T follicular helper cell (primary cell): ENCODE results near the gene PRDM16.

Experiments
- DNase-seq: peaks from one replicate; pipeline ENCODE4 v3.0.0-alpha.2; 2020; ENCODE audit warnings: low read depth

PRDM16 gene

DNA sequence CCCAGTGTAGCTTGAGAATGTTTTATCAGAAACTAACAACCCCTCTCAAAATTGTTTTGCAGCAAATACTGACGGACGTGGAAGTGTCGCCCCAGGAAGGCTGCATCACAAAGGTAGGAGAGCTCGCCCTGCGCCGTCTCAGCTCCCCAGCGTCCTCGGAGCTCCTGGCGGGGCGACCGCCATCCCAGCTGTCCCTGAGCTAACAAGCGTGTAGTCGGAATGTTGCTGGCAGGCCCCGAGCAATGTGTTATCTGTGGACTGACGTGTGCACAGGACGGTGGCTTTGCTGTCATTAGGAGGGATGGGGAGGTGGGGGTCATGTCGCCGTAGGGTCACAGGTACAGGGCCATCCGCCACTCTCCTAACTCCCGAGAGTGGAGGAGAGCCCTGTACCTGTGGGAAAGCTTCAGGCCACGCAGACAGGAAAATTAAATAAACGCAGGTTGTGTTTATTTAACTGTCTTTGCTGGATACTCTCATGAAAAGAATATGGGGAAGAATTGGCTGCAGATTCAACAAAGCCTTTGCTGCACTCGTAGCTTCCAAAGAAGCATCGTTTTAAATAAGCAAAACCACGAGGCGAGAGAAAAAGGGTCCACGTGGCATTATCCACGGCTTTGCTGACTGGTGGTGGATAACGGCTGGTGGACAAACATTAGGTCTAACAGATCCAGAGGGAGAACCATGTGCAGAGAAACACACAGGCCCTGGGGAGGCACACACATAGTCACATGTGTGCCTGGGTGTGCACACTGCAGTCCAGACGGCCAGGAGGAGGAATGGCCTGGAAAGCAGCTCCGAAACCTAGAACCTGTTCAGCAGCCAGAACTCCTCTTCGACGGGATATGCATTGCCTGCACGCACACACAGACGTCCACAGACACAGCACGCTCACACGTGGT is 175.3 kb downstream of the PRDM16 start:
- DNase-seq = no peak

DNA sequence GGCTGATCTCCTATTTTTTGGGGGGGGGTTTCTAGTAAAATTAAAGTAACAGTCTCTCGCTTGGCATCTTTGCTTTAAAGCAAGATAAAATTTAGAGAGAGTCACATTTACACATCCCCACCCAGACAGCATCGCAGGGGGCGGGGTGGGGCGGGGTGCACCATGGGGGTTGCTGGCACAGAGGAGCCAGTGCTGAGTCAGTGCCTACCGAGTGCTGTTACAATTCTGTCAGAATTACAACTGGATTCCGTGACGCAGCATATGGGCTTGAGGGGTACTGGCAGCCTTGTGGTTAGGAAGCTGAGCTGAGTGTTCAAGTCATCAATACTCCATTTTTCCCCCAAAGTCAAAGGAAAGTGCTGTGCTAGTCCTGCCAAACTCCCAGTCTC is 175.9 kb downstream of the PRDM16 start:
- DNase-seq = no peak

DNA sequence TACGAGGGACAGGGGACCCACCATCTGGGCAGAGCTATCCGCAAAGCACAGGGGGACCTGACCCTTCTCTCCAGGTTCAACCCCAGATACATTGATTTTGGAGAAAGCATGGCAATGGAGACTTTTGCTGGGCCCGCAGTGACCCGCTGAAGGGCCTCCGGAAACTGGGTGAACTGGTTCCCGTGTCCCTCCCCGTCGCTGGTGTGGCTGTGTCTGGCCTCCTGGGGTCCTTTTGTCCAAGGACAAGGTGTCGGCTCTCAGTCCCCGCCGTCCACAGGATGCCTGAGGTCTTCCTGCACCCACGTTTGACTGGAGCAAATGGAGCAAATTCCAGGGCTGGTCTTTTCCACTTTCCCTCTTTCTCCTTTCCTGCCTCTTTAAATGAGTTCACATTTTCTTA is 176.3 kb downstream of the PRDM16 start:
- no peak for DNase-seq

DNA sequence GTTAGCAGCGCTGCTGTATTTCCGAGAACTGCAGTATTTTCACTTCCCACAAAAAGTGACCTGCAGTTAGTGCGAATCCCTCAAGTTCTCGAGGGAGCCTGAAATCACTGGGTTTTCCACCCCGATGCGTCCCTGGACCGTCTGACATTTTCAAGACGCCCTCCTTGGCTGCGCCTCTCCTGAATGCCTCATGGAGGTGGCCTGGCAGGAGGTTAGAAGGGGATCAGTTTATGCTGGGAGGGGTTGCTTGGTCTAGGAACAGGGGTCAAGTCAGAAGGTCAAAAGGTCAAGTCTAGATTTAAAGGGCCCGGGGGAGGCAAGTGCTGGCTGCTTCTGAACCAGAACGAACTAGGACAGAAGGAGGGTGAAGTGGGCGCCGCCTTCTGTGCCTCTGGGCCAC is 176.8 kb downstream of the PRDM16 start:
- no peak for DNase-seq

DNA sequence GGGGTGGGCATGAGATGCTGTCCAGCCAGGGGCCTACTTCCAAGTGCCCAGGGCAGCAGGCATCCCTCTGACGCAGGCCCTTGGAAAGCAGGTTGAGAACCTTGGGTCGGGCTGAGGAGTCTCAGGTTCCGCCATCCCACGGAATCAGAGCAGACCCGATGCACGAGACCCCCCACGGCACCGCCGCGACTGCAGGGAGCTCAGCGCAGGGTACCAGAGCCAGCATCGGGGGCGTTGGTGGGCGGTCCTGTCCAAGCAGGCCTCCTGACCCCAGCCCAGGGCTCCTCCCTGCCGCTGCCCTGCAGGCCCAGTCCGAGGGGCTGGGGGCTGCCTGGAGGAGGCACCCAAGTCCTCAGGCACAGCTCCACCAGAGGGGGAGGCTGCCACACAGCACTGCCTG is 177.2 kb downstream of the PRDM16 start:
- no peak for DNase-seq

DNA sequence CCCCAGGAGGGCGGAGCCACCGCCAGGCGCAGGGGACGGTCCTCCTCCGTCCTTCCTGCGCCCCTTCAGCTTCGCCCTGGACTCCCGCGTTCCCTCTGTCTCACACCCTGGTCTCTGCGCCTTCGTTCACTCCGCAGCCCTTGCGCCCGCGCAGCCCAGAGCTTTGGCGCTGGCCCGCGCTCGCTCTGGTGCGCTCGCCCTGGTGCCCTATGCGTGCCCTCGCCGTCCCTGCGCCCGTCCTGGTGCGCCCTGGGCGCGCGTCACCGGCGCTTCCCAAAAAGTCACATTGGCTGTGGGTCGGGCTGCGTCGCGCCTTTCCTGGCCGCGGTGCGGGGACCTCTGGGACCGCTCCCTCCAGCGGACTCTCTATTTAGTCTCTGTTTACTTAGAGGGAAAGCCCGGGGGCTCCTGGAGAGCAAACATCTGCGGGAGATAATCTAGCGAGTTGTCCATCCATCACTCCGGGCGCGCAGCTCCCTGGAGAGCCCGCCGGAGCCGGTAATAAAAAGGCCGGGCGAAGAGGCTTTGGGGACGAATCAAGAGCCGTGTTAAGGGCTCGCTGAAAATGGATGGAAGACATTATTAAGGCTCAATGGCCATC is 178.6 kb downstream of the PRDM16 start:
- no peak for DNase-seq

DNA sequence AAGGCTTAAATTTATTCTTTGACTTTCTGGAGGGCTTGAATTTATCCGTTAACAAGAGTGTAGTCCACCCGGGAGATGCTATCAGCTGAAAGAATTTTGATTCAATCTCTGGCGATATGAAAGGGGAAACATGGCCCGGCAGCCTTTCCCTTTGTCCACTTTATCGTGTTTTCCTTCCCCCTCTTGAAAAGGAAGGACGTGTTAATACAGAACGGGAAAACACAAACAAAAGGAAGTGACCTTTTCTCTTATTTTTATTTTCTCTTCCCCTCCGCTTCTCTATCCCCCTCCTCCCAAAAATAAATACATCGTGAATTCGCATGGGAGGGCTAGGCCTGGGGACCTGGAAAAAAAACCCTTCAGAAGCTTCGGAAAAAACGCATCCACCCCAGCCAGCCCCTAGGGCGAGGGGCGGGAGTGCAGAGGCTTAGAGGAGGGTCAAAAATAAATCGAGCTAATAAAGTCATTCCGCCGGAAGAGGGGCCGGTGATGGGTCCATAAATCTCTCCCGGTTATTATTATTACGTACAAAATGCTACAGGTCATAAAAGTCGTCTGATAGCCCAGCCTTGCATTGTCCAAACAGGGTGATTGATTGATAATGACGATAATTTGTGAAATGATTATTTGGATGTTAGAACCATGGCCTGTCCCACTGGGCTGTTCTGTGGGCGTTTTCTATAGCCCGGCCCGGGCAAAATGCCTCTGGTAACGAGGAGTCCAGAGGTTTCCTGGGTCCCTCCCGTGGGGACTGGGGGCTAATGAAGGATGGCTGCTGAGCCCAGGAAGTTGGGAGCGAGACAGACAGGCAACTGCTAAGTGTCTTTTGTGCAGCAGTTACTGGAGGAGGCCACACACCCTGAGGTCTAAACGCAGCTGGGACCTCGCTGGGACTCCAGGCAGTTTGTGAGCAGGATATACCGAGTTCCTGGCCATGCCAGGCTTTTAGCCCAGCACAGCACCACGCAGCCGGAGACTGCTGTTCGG is 179.4 kb downstream of the PRDM16 start:
- DNase-seq = no peak

DNA sequence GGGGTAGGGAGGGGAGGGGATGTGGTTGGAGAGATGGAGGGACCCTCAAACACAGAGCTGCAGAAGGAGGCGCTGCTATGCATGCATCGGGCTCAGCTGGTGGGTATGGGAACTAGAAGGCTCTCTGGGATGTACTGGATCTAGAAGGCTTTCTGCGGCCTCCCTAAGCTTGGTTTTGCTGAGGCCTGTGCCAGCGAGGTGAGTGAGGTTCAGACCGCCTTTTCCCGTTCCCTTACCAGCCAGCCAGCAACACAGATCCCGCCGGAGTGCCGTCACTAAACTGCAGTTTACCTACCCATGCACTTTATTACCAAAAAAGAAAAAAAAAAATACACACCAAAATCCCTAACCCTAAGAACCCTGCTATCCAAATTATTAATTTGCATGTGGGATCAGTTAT is 180.2 kb downstream of the PRDM16 start:
- no peak for DNase-seq

DNA sequence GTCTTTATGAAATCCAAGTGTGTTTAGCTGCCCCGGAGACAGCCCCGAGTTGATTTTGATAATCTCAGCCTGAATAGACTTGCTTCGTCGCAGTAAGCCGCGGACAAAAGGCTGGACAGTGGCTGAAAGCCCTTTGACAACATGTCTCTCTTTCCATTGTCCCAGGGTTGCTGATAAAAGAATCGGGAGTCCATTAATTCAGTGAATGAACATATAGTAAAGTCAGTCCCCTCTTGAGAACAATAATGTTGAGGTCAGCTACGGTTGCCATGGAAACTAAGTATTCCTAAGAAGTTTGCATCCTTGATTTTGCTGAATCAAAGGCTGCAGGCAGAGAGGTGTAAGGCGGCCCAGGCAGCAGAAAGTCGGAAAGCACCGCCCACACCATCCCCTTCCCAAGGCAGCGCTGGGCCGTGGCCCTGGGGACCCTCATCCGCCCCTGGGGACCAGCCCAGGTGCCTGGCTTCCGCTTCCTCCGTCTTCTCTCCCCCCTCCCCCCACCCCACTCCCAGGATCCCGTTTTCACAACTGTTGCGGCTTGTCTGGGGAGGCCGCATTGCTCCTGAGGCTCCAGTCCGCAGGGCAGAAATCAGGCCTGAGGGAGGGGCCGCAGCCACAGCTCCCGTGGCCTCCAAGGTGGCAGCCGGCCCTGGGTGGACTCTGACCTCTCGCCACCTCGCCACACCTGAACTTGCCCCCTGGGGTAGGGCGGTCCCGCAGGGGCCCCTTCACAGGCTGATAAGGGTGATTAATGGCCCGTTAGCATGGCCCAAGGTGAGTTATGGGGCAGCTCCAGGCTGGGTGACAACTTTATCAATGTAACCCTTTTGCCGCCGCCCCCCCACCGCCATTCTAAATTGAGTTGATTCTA is 180.9 kb downstream of the PRDM16 start:
- DNase-seq = no peak

DNA sequence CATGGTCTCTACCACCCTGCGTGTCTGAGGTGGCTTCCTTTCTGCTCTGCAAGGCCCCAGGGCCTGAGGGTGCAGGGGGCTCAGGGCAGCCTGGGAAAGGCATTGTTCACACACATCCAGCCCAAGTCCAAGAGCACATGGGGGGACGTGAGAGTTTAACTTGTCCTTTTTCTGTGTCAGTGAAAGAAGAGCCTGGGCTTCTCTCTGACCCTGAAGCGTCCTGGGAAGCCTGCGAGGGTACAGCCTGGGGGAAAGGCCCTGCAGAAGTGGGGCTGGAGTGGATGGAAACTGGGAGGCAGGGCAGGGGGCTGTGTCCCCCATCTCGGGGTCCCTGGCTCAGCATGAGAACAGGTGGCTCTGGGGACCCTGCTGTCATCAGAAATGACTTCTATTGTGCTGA is 181.6 kb downstream of the PRDM16 start:
- DNase-seq = no peak

DNA sequence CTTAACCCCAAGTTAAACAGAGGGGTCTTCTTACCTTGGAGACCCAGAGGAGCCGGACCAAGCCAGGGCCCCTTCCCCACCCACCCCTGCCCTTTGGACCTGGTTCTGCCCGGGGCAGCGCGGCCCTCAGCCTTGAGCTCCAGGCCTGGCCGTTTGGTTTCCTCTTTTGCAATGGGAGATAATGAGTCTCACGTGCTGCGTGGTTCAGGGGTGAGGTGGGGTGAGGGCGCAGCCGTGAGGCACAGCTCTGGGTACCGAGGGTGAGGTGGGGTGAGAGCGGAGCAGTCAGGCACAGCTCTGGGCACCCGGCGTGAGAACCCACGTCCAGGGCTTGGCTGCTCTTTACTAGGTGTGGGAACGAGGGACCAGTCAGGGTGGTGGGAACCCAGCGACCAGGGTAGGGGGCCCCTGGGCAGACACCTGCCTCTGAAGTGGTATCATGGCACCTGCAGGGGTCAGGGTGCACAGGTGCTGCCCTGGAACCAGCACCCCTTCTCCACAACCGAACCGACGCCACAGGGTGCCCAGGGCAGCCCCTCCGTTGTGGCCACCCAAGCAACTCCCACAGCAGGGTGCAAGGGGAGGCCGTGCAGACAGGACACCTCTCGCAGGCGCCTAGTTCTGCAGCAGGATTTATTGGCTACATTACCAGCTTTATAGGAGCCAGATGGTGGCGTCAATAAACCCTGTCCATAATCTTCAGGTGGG is 182.2 kb downstream of the PRDM16 start:
- DNase-seq = no peak

DNA sequence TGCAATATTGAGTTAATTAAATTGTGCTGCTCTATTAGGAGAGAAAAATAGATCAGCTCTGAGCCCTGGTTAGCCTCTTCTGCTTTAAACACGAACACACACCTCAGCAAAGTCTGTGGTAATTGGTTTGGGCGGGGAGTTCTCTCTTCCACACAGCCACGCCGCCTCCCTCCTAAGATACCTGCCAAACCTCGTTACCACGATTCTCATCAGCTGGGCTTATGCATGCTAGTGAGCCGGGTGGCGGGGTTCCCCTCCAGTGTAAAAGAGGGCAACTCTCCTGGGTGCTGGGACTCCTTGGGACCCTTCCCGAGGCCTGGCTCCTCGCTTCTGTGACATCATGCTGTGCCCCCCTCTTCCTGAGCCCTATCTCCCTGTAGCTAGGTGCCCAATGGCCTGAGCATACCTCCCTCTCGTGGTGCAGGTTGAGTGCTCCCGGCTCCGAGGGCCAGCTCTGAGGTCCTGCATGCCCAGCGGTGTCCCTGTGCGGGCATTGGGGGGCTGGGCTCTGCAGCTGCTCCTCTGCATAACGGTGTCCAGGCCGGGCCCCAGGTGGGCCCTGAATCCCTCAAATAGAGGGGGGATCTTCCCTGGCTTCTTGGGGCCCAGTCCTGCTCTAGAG is 182.9 kb downstream of the PRDM16 start:
- DNase-seq = no peak

DNA sequence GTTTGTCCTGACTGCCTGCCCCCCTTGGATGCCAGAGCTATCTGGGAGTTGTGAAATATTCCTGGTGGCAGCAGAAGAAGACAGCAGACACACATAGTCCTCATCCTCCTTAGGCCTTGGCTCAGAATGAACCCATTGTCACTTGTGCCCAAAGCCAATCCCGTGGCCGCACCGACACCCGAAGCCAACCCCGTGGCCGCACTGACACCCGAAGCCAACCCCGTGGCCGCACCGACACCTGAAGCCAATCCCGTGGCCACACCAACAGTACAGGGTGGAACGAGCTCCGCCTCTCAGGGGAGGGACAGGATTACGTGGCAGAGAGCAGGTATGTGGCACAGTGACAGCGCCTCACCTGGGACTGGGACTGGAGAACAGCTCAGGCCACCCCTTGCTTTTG is 186.7 kb downstream of the PRDM16 start:
- no peak for DNase-seq

DNA sequence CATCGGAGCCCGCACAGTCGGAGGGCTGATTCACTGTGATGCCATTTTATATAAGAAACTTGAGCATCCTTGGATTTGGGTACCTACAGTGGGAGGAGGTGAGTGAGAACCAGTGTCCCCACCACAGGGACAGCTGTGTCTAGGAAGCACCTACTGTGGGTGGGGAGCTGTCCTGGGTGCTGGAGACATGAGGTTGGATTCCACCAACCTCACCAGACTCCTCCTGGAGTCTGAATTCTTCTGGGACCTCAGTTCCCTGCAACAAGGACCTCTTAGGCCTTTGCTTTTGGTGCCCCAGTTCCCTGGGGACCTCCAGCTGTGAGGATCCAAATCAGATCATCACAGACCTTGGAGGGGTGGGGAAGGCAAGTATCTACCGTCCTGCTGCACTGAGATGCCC is 188.8 kb downstream of the PRDM16 start:
- no peak for DNase-seq

DNA sequence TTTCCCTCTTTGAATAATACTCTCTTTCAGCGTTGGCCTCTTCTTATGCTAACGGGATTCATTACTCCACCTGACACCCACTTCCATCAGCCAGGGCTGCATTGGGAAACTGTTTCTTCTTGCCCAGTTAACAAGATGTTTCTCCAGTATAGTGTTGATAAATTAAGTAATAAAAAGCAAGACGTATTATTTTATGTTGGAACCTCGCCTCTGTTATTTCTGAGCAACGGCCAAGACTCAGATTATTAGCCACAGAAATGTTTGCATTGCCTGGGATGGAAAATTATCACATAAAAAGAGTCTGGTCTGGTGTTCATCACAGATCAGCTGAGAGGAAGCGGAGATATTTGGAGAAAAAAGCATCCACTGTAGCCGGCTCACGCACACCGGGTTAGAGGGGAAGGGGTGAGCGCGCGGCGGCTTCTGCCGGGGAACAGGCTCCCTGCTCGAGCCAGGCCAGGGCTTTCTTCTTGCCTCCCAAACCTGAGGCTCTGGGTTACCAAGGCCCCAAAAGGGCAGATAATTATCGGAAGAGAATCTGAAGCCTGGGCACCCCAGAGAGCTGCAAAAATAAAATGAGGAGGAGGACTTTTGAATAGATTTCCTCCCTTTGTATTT is 189.5 kb downstream of the PRDM16 start:
- no peak for DNase-seq

DNA sequence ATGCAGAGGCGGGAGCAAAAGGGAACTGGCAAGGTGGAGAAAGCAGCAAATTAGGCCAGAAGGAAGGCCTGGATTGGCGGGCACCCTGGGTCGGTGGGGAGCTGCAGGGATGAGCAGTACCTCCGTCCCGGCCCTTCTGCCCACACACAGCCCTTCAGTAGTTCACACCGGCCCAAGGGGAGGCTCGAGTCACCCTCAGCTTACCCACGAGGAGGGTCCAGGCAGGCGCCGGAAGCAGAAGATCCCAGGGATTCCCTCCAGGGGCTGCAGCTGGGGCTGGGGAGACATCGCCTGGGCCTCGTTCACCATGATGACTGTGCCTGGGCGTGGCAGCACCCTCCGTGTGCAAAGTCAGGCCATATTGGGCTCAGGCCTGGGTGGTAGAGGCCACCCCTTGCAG is 190.0 kb downstream of the PRDM16 start:
- DNase-seq = no peak

DNA sequence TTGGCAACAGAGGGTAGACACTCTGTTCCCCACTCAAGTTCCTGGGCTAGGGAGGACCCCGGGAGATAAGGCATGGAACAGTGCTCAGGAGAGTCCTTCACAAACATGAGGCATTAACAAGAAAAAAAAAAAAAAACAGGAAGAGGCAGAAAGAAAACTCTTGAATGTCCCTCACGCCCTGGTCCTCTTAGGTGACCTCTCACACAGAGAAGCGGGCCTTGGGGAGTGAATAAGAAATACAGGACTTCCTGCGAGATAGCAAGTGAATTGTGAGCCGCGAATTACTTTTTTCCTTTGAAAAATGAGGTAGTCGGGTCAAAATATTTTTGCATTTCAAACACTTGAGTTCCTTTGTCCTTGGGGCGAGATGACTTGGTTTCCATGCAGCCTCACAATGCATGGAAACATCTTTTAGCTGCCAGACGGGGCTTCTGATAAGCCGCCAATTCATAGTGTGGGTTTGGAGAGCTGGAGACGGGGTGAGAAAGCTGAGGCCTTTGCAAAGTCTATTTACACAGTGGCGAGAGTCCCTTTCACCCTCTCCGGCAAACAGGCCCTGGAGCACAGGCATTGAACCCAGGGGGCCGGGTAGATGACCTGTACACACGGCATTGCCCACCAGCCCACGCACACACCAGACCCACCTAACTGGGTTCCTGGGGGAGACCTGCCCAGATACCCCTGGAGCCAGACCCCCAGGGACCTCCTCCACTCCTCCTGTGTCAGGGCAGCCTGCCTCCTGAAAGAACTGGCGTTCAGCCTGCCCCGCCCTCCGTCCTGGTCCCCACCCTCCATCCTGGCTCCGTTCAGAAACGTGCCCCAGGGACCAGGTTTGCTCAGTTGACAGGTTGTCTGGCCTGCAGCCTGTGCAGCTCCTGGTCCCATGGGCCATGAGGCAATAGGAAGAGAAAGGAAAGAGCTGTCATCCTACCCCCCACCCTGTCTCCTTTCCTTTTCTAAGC is 192.3 kb downstream of the PRDM16 start:
- DNase-seq = no peak

DNA sequence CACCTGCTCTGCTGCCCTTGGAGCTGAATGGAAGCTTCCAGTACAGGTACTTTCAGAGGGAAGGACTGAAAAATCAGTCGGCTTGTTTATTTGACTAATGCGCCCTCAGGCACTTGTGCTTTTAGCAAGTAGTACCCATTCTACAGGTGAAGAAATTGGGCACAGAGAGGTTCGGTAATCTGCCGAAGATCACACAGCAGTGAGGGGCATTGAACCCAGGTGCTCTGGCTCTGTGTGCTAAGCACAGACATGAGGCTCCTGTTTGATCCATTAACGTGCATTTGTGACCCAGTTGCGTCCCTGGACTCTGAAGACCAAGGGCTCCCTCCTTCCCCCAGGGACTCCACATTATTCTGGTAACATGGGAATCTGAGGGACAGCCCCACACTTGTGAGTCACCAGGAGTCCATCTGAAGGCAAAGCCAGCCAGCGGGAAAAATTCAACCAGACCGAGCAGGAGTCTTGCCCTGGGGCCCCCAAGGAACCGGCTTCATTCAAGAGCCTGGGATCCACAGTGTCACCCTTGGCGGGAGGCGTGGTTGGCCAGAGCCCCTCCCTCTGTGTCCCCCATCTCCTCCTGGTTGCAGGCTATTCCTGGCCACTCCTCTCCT is 193.1 kb downstream of the PRDM16 start:
- DNase-seq = no peak
